ENCODE data around the gene SPAG6. TPM values are rescaled to one million over a fixed set of nuclear protein-coding genes. Genes with fewer than 3 reads are reported as not detected.

The SPAG6 gene
- total RNA-seq, 1 experiment from 2014 or later: not detected

- no peak for DNase-seq (ENCODE audit: low read depth)
- in situ Hi-C loops (cut with HindIII; ENCODE audit: low pct_unique_long_range_greater_than_20kb, low sequenced_read_pairs): no loop called here
Observed at GRCh38 chr10:22410394-22410793, 65.1 kb downstream of the SPAG6 start.

GRCh38 chr10:22410846-22411245 is 65.5 kb downstream of the SPAG6 start:
- in situ Hi-C loops (cut with HindIII; ENCODE audit: low pct_unique_long_range_greater_than_20kb, low sequenced_read_pairs): no loop called here
- DNase-seq (ENCODE audit: low read depth): no peak

- no peak for DNase-seq (ENCODE audit: low read depth)
- in situ Hi-C loops (cut with HindIII; ENCODE audit: low pct_unique_long_range_greater_than_20kb, low sequenced_read_pairs): no loop called here
Observed at GRCh38 chr10:22414146-22414545, 68.8 kb downstream of the SPAG6 start.

- in situ Hi-C loops (cut with HindIII; ENCODE audit: low pct_unique_long_range_greater_than_20kb, low sequenced_read_pairs): no loop called here
- DNase-seq (ENCODE audit: low read depth): no peak
Observed at GRCh38 chr10:22415072-22415471, 69.8 kb downstream of the SPAG6 start.

GRCh38 chr10:22417736-22418268 is 72.5 kb downstream of the SPAG6 start:
- no peak for DNase-seq (ENCODE audit: low read depth)
- in situ Hi-C loops (cut with HindIII; ENCODE audit: low pct_unique_long_range_greater_than_20kb, low sequenced_read_pairs): no loop called here

- in situ Hi-C loops (cut with HindIII; ENCODE audit: low pct_unique_long_range_greater_than_20kb, low sequenced_read_pairs): no loop called here
- no peak for DNase-seq (ENCODE audit: low read depth)
Observed at GRCh38 chr10:22420787-22421517, 75.7 kb downstream of the SPAG6 start.

GRCh38 chr10:22426653-22427052 is 81.4 kb downstream of the SPAG6 start:
- no peak for DNase-seq (ENCODE audit: low read depth)
- in situ Hi-C loops (cut with HindIII; ENCODE audit: low pct_unique_long_range_greater_than_20kb, low sequenced_read_pairs): no loop called here

- DNase-seq (ENCODE audit: low read depth): peak; percentile 77
- in situ Hi-C loops (cut with HindIII; ENCODE audit: low pct_unique_long_range_greater_than_20kb, low sequenced_read_pairs): no loop called here
Observed at GRCh38 chr10:22427101-22427500, 81.8 kb downstream of the SPAG6 start.

- DNase-seq (ENCODE audit: low read depth): peak; percentile 89
- in situ Hi-C loops (cut with HindIII; ENCODE audit: low pct_unique_long_range_greater_than_20kb, low sequenced_read_pairs): no loop called here
Observed at GRCh38 chr10:22427890-22428571, 82.7 kb downstream of the SPAG6 start.

- DNase-seq (ENCODE audit: low read depth): peak; percentile 48
- in situ Hi-C loops (cut with HindIII; ENCODE audit: low pct_unique_long_range_greater_than_20kb, low sequenced_read_pairs): no loop called here
Observed at GRCh38 chr10:22429146-22429545, 83.8 kb downstream of the SPAG6 start.

- in situ Hi-C loops (cut with HindIII; ENCODE audit: low pct_unique_long_range_greater_than_20kb, low sequenced_read_pairs): no loop called here
- no peak for DNase-seq (ENCODE audit: low read depth)
Observed at GRCh38 chr10:22429981-22430421, 84.7 kb downstream of the SPAG6 start.

GRCh38 chr10:22433875-22434274 is 88.6 kb downstream of the SPAG6 start:
- in situ Hi-C loops (cut with HindIII; ENCODE audit: low pct_unique_long_range_greater_than_20kb, low sequenced_read_pairs): no loop called here
- DNase-seq (ENCODE audit: low read depth): peak; percentile 79

GRCh38 chr10:22434521-22434920 is 89.2 kb downstream of the SPAG6 start:
- no peak for DNase-seq (ENCODE audit: low read depth)
- in situ Hi-C loops (cut with HindIII; ENCODE audit: low pct_unique_long_range_greater_than_20kb, low sequenced_read_pairs): no loop called here

GRCh38 chr10:22435650-22436049 is 90.4 kb downstream of the SPAG6 start:
- in situ Hi-C loops (cut with HindIII; ENCODE audit: low pct_unique_long_range_greater_than_20kb, low sequenced_read_pairs): no loop called here
- no peak for DNase-seq (ENCODE audit: low read depth)

GRCh38 chr10:22436526-22436892 is 91.2 kb downstream of the SPAG6 start:
- in situ Hi-C loops (cut with HindIII; ENCODE audit: low pct_unique_long_range_greater_than_20kb, low sequenced_read_pairs): no loop called here
- no peak for DNase-seq (ENCODE audit: low read depth)

GRCh38 chr10:22436893-22437619 is 91.8 kb downstream of the SPAG6 start:
- in situ Hi-C loops (cut with HindIII; ENCODE audit: low pct_unique_long_range_greater_than_20kb, low sequenced_read_pairs): no loop called here
- DNase-seq (ENCODE audit: low read depth): peak; percentile 69

- no peak for DNase-seq (ENCODE audit: low read depth)
Observed at GRCh38 chr10:22437620-22438588, 92.6 kb downstream of the SPAG6 start.

GRCh38 chr10:22438711-22439110 is 93.4 kb downstream of the SPAG6 start:
- no peak for DNase-seq (ENCODE audit: low read depth)
- in situ Hi-C loops (cut with HindIII; ENCODE audit: low pct_unique_long_range_greater_than_20kb, low sequenced_read_pairs): no loop called here

More at GRCh38 chr10:22437620-22438588, 92.6 kb downstream of the SPAG6 start:
- in situ Hi-C loops (cut with HindIII; ENCODE audit: low pct_unique_long_range_greater_than_20kb, low sequenced_read_pairs): no loop called here
